ENCODE results near the gene ENPP6. TPM values are rescaled to one million over a fixed set of nuclear protein-coding genes. Genes with fewer than 3 reads are reported as not detected.

ENPP6 gene
- total RNA-seq, 1 donor from 2014 or later, result not detected

DNA sequence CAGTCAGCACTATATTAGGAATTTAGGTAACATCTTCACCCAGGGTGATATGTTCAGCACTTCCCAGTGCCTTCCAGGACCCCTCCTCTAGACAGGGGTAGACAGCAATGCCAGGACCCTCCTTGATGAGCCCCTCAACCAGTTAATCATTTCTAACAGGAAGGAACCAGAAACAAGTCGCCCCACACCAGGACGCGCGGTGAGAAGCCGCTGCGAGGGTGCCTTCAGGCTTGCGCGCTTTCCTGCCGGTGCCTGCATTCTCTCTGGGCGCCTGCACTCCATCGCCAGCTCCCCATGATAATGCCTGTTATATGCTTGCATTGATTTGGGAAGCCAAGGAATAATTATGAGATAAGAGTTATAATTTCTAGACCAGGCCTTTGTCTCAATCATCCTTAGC lies 116.0 kb downstream of the ENPP6 start:
- DNase-seq (no peak), ATAC-seq (ENCODE audit: low read depth) (no peak)
- CTCF ChIA-PET, result no interaction called here
- Mint-ChIP-seq H3K27me3 (peaks cover 13% of the 10 kb centered on the region), H3K27ac (no peak overlapping the region), H3K4me3 (no peak overlapping the region), H3K9me3 (no peaks in the 10 kb centered on the region), H3K4me1 (peaks cover 4% of the 10 kb centered on the region), H3K36me3 (ENCODE audit: low read depth) (no peaks in the 10 kb centered on the region)
- POLR2A ChIA-PET, result no interaction called here
- intact Hi-C loops (cut with micrococcal nuclease), result no loop called here
- TF ChIP-seq, protein P1, sequence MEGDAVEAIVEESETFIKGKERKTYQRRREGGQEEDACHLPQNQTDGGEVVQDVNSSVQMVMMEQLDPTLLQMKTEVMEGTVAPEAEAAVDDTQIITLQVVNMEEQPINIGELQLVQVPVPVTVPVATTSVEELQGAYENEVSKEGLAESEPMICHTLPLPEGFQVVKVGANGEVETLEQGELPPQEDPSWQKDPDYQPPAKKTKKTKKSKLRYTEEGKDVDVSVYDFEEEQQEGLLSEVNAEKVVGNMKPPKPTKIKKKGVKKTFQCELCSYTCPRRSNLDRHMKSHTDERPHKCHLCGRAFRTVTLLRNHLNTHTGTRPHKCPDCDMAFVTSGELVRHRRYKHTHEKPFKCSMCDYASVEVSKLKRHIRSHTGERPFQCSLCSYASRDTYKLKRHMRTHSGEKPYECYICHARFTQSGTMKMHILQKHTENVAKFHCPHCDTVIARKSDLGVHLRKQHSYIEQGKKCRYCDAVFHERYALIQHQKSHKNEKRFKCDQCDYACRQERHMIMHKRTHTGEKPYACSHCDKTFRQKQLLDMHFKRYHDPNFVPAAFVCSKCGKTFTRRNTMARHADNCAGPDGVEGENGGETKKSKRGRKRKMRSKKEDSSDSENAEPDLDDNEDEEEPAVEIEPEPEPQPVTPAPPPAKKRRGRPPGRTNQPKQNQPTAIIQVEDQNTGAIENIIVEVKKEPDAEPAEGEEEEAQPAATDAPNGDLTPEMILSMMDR (IDR thresholded peaks at IDR 0.05), result no peak

DNA sequence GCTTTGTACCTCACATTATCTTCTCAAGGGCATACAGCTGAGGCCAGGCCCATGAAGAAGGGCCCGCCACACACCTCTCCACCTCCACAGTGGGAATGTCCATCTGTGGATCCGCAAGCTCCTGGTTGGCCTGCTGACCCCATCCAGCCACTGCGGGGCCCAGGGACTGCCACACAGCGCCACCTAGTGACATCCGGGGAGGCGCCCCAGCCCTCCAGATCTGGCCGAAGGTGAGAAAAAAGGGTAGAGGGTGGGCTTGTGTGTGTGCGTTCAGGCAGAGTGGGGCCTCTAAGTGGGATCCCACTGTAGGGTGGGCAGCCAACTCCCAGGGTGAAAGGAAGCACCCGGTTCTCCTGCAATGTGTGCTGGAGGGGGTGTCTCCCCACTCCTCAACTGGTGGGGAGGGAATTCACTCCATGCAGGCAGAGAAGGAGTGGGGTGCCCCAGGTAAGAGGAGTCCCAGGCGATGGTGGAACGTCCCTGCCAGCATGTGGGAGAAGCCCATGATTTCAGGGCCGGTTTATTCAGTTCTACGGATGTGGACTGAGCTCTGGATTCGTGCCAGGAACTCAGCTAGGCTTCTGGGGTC lies 117.3 kb downstream of the ENPP6 start:
- Mint-ChIP-seq H3K4me3 (no peak overlapping the region), H3K36me3 (ENCODE audit: low read depth) (no peaks in the 10 kb centered on the region), H3K27me3 (peaks cover 21% of the 10 kb centered on the region), H3K27ac (no peak overlapping the region), H3K4me1 (peaks cover 4% of the 10 kb centered on the region), H3K9me3 (no peaks in the 10 kb centered on the region)
- CTCF ChIA-PET, result interaction anchor here (1.4 kb wide), 1 partner anchor 9 kb away, joined by 5 read pairs; no protein-coding TSS in a partner anchor
- no peak for DNase-seq
- no peak for ATAC-seq (ENCODE audit: low read depth)
- TF ChIP-seq, protein P1 (IDR thresholded peaks at IDR 0.05), result no peak
- POLR2A ChIA-PET, result no interaction called here
- intact Hi-C loops (cut with micrococcal nuclease), result no loop called here

DNA sequence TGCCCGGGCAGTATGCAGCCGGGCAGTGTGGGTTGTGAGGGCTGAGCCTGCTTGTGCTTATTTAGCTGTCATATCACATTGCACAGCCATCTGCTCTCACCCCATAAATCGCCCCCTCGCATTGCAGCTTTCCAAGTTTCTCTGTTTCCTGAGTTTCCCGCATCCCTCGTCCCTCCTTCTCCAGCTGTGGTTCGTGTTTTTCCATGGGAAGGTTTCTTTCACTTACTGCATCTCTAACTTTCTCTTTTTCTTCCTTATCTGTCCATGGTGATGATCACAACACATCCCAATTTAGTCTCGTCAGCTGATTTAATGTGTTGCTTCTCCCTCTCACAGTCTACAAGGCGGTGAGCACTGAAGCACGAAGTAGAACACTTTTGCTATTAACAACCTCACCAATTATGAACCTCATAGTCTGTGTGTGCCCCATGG lies 118.1 kb downstream of the ENPP6 start:
- TF ChIP-seq, protein P1 (IDR thresholded peaks at IDR 0.05), result no peak
- Mint-ChIP-seq H3K4me3 (no peak overlapping the region), H3K27ac (no peak overlapping the region), H3K27me3 (peaks cover 21% of the 10 kb centered on the region), H3K36me3 (ENCODE audit: low read depth) (no peaks in the 10 kb centered on the region), H3K4me1 (peaks cover 4% of the 10 kb centered on the region), H3K9me3 (no peaks in the 10 kb centered on the region)
- intact Hi-C loops (cut with micrococcal nuclease), result no loop called here
- ATAC-seq (ENCODE audit: low read depth) (no peak), DNase-seq (no peak)
- POLR2A ChIA-PET, result no interaction called here
- CTCF ChIA-PET, result interaction anchor here (1.4 kb wide), 1 partner anchor 8 kb away, joined by 5 read pairs; no protein-coding TSS in a partner anchor

DNA sequence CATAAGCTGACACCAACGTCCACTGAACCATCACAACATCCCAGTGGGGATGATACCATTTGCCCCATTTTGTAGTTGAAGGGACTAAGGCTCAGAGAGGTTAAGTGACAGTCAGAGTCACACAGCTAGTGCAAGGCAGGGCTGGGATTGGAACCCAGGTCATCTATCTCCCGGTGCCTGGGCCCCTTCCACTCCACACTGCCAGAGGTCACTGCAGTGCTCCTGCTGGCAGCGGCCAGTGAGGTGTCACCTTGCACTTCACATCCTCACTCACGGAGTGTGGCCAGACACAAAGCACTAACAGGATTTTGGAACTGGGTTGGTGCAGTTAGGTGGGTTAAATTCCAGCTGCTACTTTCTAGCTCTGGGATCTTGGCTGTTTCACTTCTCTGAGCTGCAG lies 118.7 kb downstream of the ENPP6 start:
- no peak for DNase-seq
- ChIA-PET CTCF (no interaction called here), POLR2A (no interaction called here)
- Mint-ChIP-seq H3K27ac (no peak overlapping the region), H3K9me3 (no peaks in the 10 kb centered on the region), H3K27me3 (peaks cover 21% of the 10 kb centered on the region), H3K4me1 (peaks cover 4% of the 10 kb centered on the region), H3K4me3 (no peak overlapping the region), H3K36me3 (ENCODE audit: low read depth) (no peaks in the 10 kb centered on the region)
- TF ChIP-seq, protein P1 (IDR thresholded peaks at IDR 0.05), result no peak
- ATAC-seq (ENCODE audit: low read depth), result no peak
- intact Hi-C loops (cut with micrococcal nuclease), result no loop called here

DNA sequence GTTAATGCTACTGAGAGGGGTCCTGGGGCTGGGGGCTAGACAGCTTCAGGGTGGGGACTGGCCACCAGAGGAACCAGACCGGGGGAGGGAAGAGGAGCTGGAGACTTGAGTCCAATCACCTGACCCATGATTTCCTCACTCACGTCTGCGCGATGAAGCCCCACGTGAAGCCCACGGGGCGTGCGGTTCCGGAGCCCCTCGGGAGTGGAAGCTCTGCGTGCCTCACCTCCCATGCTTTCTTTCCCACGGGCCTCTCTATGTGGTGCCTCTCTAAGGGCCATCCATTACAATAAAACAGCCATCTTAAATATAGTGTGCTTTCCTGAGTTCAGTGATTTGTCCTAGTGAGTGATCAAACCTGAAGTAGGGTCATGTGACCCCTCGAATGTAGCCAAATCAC lies 119.9 kb downstream of the ENPP6 start:
- Mint-ChIP-seq H3K9me3 (no peaks in the 10 kb centered on the region), H3K4me3 (no peak overlapping the region), H3K4me1 (peaks cover 4% of the 10 kb centered on the region), H3K36me3 (ENCODE audit: low read depth) (no peaks in the 10 kb centered on the region), H3K27ac (no peak overlapping the region), H3K27me3 (peaks cover 21% of the 10 kb centered on the region)
- CTCF ChIA-PET, result no interaction called here
- no peak for DNase-seq
- intact Hi-C loops (cut with micrococcal nuclease), result no loop called here
- TF ChIP-seq, protein P1 (IDR thresholded peaks at IDR 0.05), result no peak
- POLR2A ChIA-PET, result no interaction called here
- ATAC-seq (ENCODE audit: low read depth), result no peak

All from activated B cell treated with CpG ODN at 0.5 μM for 24 hours (primary cell).